GM12878 (cell line): ENCODE results near the gene MEIKIN. TPM values are rescaled to one million over a fixed set of nuclear protein-coding genes. Genes with fewer than 3 reads are reported as not detected.

Source experiments
- ATAC-seq: fragments of 200-7000 bp; cut with Tn5 transposase; 3 replicates; pipeline ENCODE4 v1.9.1; 2020; ENCODE audit warnings: mild to moderate bottlenecking, moderate library complexity
- BruUV-seq: library from RNA; stranded (reverse); fragments of 400-500 nt; replicated peaks from 2 replicates; lab custom pipeline; 2021; lab: Mats Ljungman, UMichigan
- CTCF ChIA-PET: fragments of 300-600 bp; sonication (Branson Sonifier 250); formaldehyde crosslinking; extraction: SDS; loops from one replicate; lab custom pipeline; 2021; ENCODE audit warnings: inconsistent platforms; lab: Yijun Ruan, JAX
- POLR2A ChIA-PET: fragments of 350-600 bp; formaldehyde crosslinking; extraction: SDS; loops from one replicate; lab custom pipeline; 2021; ENCODE audit warnings: inconsistent platforms; lab: Charles Lee
- RAD21 ChIA-PET: fragments of 300-600 bp; sonication (Branson Sonifier 250); formaldehyde crosslinking; loops from one replicate; lab custom pipeline; 2023; ENCODE audit warnings: antibody characterized with exemption; ENCODE audit not compliant: unreplicated experiment; lab: Charles Lee
- SMC1A ChIA-PET: fragments of 300-600 bp; sonication (Branson Sonifier 250); formaldehyde crosslinking; loops from one replicate; lab custom pipeline; 2023; ENCODE audit not compliant: unreplicated experiment, uncharacterized antibody; lab: Charles Lee
- DNase-seq: peaks from one replicate; pipeline ENCODE4 v3.0.0-alpha.2; 2011; ENCODE audit warnings: low read depth, low spot score
- FAIRE-seq: peaks from 3 replicates; lab custom pipeline; 2011; peaks lifted over from hg19 to GRCh38; lab: Jason Lieb, UNC
- H2AFZ ChIP-seq: 2 replicates; pipeline ENCODE4 v1.6.0; 2011; ENCODE audit warnings: low read depth, low read length, control low read depth; ENCODE audit not compliant: control insufficient read depth
- H3K27ac ChIP-seq: 2 replicates; pipeline ENCODE4 v1.5.1; 2011; ENCODE audit warnings: control low read depth; ENCODE audit not compliant: control insufficient read depth, insufficient read depth
- H3K27me3 ChIP-seq, 2 experiments: replicated peaks in 1 of 2; 2 replicates each; pipeline versions ENCODE4 v1.6.0 to v1.6.1; 2011; ENCODE audit warnings: low read length in 1 of 2; ENCODE audit not compliant: control insufficient read depth in 2 of 2, insufficient read depth in 2 of 2
- H3K36me3 ChIP-seq, 2 experiments: 2 replicates each; pipeline ENCODE4 v1.5.1; 2011; ENCODE audit warnings: low read length in 1 of 2; ENCODE audit not compliant: control insufficient read depth in 2 of 2, insufficient read depth in 2 of 2
- H3K4me1 ChIP-seq: 2 replicates; pipeline ENCODE4 v1.6.1; 2011; ENCODE audit warnings: mild to moderate bottlenecking, low read length, moderate library complexity, mixed read lengths; ENCODE audit not compliant: control insufficient read depth, insufficient read depth
- H3K4me2 ChIP-seq: 2 replicates; pipeline ENCODE4 v1.6.0; 2011; ENCODE audit warnings: control low read depth; ENCODE audit not compliant: control insufficient read depth, insufficient read depth
- H3K4me3 ChIP-seq: fragments of 200-600 bp; sonication (generic); 2 replicates; pipeline ENCODE4 v1.5.1; 2016
- H3K79me2 ChIP-seq: 2 replicates; pipeline ENCODE4 v1.6.0; 2011; ENCODE audit warnings: low read length; ENCODE audit not compliant: control insufficient read depth, insufficient read depth
- H3K9ac ChIP-seq: 2 replicates; pipeline ENCODE4 v1.8.0; 2011; ENCODE audit warnings: low read length, control low read depth, mixed read lengths; ENCODE audit not compliant: control insufficient read depth, insufficient read depth
- H3K9me3 ChIP-seq: replicated peaks from 3 replicates; pipeline ENCODE4 v1.5.1; 2011; ENCODE audit warnings: mild to moderate bottlenecking, low read length; ENCODE audit not compliant: control insufficient read depth, insufficient read depth
- H4K20me1 ChIP-seq: 2 replicates; pipeline ENCODE4 v1.6.0; 2011; ENCODE audit not compliant: control insufficient read depth, insufficient read depth
- BMI1 ChIP-seq: fragments of 450-650 bp; IDR thresholded peaks from 2 replicates; pipeline ENCODE4 v1.6.1; 2016; ENCODE audit warnings: mild to moderate bottlenecking, moderate library complexity, borderline replicate concordance
- CHD4 ChIP-seq: fragments of 200-600 bp; sonication (generic); IDR thresholded peaks from 2 replicates; pipeline ENCODE4 v1.6.1; 2016; ENCODE audit warnings: mild to moderate bottlenecking
- E2F8 ChIP-seq: fragments of 450-650 bp; IDR thresholded peaks from 2 replicates; pipeline ENCODE4 v1.6.1; 2018; ENCODE audit warnings: mild to moderate bottlenecking, low read depth, moderate library complexity; ENCODE audit not compliant: partially characterized antibody
- HSF1 ChIP-seq: fragments of 150-350 bp; IDR thresholded peaks from 2 replicates; pipeline ENCODE4 v1.6.1; 2014; ENCODE audit warnings: mild to moderate bottlenecking, low read depth, low read length
- IKZF1 ChIP-seq: fragments of 450-650 bp; conservative IDR thresholded peaks from 2 replicates; pipeline ENCODE4 v1.6.1; 2017; ENCODE audit warnings: antibody characterized with exemption, mild to moderate bottlenecking
- MYB ChIP-seq: fragments of 150-350 bp; IDR thresholded peaks from 2 replicates; pipeline ENCODE4 v1.6.1; 2014; ENCODE audit warnings: mild to moderate bottlenecking, low read depth, low read length, borderline replicate concordance
- NR2C1 ChIP-seq: fragments of 450-650 bp; IDR thresholded peaks from 2 replicates; pipeline ENCODE4 v1.6.1; 2017; ENCODE audit warnings: antibody characterized with exemption, mild to moderate bottlenecking, moderate library complexity
- SREBF2 ChIP-seq: IDR thresholded peaks from 2 replicates; pipeline ENCODE4 v1.6.1; 2012; ENCODE audit warnings: mild to moderate bottlenecking, low read length
- ZNF217 ChIP-seq: fragments of 450-650 bp; IDR thresholded peaks from 2 replicates; pipeline ENCODE4 v1.6.1; 2017; ENCODE audit warnings: antibody characterized with exemption, mild to moderate bottlenecking
- WGBS: methylation state at CpG from one replicate; pipeline ENCODE4 v1.1.6; 2016; ENCODE audit warnings: low lambda C conversion rate; ENCODE audit not compliant: insufficient replicate concordance, insufficient coverage; ENCODE audit errors: missing lambda C conversion rate; 5-methylcytosine and 5-hydroxymethylcytosine counted together
- in situ Hi-C: fragments of 300-500 bp; cut with MboI; formaldehyde crosslinking; loops from 9 replicates; pipeline ENCODE4 v1.14.3; 2018; ENCODE audit warnings: mixed read lengths
- intact Hi-C: fragments of 100-400 bp; cut with micrococcal nuclease; formaldehyde crosslinking; loops from one replicate; pipeline ENCODE4 v1.14.2; 2022; ENCODE audit not compliant: unreplicated experiment
- polyA plus RNA-seq, 11 experiments: library from polyadenylated mRNA; depleted of rRNA in 4 of 11; unstranded in 6 of 11; stranded (reverse) in 5 of 11; fragments of >200 nt; fragmentation: Nextera tagmentation in 4 of 11; fragmentation: Illumina TruSeq in 1 of 11; extraction: Ambion mirVana in 4 of 11; extraction: Trizol in 1 of 11; gene quantifications; 1 replicate in 1 of 11; 2 replicates in 10 of 11; pipeline versions ENCODE4 v1.2.1 to v1.2.3, GENCODE V29; 2011 to 2016; ENCODE audit warnings: inconsistent platforms in 2 of 11, missing spikeins in 2 of 11, low read depth in 1 of 11
- total RNA-seq, 4 experiments: library from RNA; depleted of rRNA in 3 of 4; stranded (reverse); fragments of >200 nt in 3 of 4; fragmentation: Illumina TruSeq in 1 of 4; extraction: Trizol in 1 of 4; gene quantifications; 2 replicates each; pipeline versions ENCODE4 v1.2.1 to v1.2.3, GENCODE V29; 2013 to 2021
- TF ChIP-seq, protein P1 (sequence below): IDR thresholded peaks from 2 replicates; pipeline ENCODE4 v1.6.1; 2012; ENCODE audit warnings: low read depth, low read length, improper control_type of control experiment
- TF ChIP-seq, protein P2 (sequence below): fragments of 450-650 bp; IDR thresholded peaks from 2 replicates; pipeline ENCODE4 v1.6.1; 2014; ENCODE audit warnings: mild to moderate bottlenecking

MEIKIN gene
- total and polyA plus RNA-seq, 10 of the 15 experiments (the other 5 are each of a cell fraction or from before 2014, with no cell fraction given) = not detected

DNA sequence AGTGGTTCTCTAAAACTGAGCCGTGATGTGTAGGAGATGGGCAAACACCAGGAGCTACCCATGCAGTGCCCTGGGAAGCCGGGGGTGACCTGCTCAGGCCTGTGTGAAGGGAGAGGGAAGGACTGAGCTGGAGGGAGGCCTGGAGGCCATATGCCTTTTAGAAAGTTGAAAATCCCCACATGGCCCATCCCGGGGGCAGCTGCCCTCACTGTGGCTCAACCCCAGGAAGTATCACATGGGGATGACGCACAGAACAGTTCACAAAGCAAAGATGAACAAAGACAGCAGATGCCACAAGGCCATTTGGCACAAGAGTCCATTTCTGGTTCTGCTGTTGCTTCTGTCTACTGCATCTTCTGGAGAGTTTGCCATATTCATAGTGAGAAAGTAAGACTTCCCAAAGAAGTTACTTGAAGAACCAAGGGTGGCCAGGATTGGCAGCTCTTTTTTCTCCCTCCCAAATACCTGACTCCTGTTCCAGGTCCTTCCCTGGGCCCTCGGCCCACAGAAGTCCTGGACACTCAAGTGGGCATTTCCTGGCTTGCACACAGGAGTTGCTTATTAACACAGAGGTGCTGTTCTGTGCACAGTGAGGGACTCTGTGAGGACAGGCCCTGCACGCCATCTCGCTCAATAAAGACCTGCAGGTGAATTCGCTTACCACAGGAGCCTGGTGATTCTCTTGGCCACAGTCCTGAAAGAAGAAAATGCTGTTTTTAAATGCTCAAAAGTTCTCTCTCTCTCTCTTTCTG, 40.9 kb upstream of the MEIKIN start:
- 47% methylated on average over 8 of the region's 8 CpGs for WGBS
- no peaks in the 10 kb centered on the region for H4K20me1 ChIP-seq
- SMC1A ChIA-PET = no interaction called here
- CTCF ChIA-PET = no interaction called here
- POLR2A ChIA-PET = no interaction called here
- TF ChIP-seq, protein P1, sequence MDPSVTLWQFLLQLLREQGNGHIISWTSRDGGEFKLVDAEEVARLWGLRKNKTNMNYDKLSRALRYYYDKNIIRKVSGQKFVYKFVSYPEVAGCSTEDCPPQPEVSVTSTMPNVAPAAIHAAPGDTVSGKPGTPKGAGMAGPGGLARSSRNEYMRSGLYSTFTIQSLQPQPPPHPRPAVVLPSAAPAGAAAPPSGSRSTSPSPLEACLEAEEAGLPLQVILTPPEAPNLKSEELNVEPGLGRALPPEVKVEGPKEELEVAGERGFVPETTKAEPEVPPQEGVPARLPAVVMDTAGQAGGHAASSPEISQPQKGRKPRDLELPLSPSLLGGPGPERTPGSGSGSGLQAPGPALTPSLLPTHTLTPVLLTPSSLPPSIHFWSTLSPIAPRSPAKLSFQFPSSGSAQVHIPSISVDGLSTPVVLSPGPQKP = no peak
- TF ChIP-seq NR2C1 (no peak), HSF1 (no peak), CHD4 (no peak), E2F8 (no peak), IKZF1 (no peak), BMI1 (no peak), ZNF217 (no peak), SREBF2 (no peak), MYB (no peak)
- TF ChIP-seq, protein P2, sequence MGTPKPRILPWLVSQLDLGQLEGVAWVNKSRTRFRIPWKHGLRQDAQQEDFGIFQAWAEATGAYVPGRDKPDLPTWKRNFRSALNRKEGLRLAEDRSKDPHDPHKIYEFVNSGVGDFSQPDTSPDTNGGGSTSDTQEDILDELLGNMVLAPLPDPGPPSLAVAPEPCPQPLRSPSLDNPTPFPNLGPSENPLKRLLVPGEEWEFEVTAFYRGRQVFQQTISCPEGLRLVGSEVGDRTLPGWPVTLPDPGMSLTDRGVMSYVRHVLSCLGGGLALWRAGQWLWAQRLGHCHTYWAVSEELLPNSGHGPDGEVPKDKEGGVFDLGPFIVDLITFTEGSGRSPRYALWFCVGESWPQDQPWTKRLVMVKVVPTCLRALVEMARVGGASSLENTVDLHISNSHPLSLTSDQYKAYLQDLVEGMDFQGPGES = no peak
- intact Hi-C loops = no loop called here
- H3K4me3 ChIP-seq = no peak overlapping the region
- DNase-seq (no peak), ATAC-seq (no peak), FAIRE-seq (no peak)
- RAD21 ChIA-PET = no interaction called here
- H3K4me1 ChIP-seq = no peaks in the 10 kb centered on the region
- H3K9me3 ChIP-seq = no peaks in the 10 kb centered on the region
- in situ Hi-C loops = no loop called here
- H3K27ac ChIP-seq = no peak overlapping the region
- H3K9ac ChIP-seq = no peak overlapping the region
- H3K79me2 ChIP-seq = no peaks in the 10 kb centered on the region
- H3K36me3 ChIP-seq = no peaks in the 10 kb centered on the region
- no TSS peak for BruUV-seq
- H2AFZ ChIP-seq = no peak overlapping the region
- H3K27me3 ChIP-seq = peaks cover 0 to 1% of the 10 kb centered on the region in 2 experiments; a peak in 1 of 4 replicates
- H3K4me2 ChIP-seq = no peak overlapping the region
